NCI-H1694 (cell line): Measurements from ENCODE around the gene SCAMP3.
A peak's percentile ranks its signal among the peaks of the same experiment; 100 is the strongest.
"Not testable (repeated sequence)": the region's sequence is repeated elsewhere in the genome, so short reads cannot be mapped to it uniquely, and the experiment has no call there.

Experiments used
- DNase-seq: peaks from one replicate; lab custom pipeline; 2025; lab: John Stamatoyannopoulos, UW

Gene SCAMP3

DNA sequence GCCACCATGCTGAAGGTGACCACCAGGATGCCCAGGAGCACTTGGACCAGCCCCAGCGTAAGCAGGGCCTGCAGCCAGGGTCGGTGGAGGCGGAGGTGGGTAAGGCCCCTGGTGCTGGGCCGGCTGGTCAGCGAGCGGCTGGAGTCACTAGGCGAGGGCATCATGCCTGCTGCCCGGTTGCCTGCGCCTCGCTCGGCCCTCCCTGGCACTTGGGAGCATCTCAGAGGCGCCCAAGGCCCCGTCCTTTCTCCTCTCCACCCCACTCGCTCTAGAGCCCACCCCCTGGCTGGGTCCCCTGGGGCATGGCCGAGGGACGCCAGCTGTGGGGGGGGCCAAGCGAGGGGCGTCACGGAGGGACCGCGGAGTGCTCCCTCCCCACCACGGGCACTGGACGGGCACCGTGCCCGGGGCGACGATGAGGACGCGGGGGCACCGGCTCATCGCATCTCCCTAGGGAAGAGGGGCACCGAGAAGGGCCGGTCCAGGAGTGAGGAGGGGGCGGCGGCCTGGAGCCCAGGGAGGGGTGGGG lies 7.4 kb downstream of the SCAMP3 start:
- DNase-seq: no peak

DNA sequence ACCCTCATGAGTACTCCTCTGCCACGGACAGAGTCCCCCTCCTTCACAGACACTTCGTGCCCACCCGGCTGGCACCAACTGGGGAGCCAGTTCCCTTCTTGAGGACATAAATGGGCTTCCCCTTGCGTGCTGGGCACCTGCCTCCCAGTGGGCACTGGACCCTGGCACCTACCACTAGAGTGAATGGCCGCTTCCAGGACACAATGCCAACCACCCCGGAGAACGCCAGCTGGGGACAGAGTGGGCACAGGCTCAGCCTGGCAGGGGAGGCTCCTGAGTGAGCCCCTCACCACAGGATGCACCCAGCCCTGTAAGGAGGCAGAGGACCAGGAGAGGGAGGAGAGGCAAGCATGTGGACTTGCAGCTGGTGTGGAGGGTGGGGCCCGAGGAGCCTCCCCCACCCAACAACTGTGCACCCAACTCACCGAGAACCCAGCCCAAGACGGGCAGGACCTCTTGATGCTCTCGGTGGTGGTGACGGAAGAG lies 7.9 kb downstream of the SCAMP3 start:
- no peak for DNase-seq

DNA sequence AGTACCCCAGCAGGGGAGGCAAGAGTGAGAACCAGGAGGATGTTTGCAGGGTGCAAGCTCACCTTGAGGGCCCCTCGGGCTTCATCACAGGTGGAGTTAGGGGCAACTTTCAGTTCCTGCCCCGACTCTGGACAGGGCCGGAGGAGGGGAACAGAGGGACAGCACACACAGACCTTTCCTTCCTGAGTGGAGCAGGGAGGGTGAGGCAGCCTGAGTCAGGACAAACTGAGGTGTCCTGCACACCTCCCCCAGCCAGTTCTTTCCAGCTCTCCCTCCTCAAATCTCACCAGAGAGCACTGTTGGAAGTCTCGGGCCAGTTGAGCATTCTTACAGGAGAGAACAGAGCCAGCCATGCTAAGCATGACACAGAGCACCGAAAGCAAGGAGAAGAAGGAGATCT lies 8.4 kb downstream of the SCAMP3 start:
- DNase-seq: no peak

DNA sequence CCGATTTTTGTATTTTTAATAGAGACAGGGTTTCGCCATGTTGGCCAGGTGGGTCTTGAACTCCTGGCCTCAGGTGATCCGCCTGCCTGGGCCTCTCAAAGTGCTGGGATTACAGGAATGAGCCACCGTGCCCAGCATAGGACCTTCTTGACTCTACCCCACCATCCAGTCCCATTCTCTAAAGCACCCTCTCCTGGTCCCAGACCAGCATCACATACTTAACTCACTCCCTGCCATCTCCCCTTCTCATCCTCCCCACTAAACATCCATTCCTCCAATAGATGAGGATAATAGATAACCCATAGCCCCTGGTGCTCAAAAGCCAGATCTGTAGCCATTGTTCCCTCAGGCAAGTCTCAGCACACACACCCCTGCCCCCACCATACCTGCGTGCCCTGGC lies 9.0 kb downstream of the SCAMP3 start:
- DNase-seq: no peak

DNA sequence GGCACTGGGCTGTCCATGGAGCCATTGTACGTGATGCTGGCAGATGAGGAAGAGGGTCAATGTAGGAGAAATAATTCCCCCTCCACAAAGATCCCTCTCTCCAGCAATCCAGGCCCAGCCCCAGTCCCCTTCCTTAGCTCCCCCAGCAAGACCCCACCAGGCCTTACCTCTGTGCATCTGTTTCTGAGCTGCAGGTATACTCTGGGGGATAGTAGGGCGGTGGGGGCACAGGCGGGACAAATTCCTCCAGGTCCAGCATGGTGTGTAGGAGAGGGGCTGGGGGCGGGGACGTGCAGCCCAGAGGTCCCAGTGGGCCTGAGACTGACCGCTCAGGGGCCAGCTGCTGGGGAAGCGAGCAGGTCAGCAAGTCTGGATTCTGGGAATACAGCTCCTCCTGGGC lies 10.6 kb downstream of the SCAMP3 start:
- no peak for DNase-seq

DNA sequence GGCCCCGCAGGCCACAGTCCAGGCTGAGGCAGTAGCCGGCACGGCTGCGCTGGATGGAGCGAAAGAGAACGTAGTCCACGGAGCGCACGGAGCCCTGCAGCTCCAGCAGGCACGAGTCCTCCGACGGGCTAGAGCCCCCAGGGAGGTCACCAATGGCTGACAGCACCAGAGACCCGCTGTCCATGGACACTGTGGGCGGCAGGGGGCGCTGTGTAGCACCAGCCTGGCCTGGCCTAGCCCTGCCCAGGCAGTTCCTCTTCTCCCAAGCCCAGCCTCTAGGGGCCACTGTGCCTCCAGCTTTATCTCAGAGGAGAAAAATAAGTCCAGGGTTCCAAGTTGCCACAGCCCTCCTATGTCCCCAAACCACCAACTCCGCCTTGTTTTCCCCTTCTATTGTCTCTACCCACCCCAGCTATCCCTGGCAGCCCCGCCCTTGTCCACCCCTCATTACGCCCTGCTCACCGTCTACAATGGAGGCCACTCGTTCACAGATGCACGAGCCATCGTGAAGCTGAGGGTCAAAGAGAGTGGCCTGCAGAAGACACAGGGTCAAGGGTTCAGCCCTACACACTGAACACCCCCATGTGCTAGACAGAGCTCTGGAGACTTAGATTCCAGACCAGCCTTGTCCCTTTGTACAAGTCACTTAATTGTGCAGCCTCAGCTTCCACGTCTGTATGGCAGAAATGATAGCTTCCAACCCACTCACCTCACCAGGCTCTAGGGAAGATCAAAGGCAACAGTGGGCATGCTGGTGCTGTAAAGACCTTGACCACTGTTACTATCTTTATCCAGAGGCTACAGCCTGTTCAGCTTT lies 11.3 kb downstream of the SCAMP3 start:
- peak; percentile 99 for DNase-seq

DNA sequence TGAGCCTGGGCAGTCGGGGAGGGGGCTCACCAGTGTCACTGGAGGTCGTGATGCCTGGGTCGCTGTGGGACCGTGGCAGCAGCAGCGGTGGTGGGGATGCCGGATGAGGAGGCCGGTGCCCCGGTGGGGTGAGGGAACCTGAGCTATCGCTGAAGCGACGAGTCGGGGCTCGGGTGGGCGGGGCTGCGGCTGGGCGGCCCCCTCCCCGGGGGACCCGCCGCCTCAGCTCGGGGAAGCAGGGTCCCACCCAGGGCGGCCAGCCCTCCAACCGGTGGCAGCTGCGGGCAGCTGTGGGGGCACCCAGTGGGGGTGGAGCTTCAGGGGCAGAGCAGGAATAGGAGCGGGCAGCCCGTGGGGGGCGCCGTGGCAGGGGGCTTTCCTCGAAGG lies 11.9 kb downstream of the SCAMP3 start:
- peak; percentile 75 for DNase-seq

DNA sequence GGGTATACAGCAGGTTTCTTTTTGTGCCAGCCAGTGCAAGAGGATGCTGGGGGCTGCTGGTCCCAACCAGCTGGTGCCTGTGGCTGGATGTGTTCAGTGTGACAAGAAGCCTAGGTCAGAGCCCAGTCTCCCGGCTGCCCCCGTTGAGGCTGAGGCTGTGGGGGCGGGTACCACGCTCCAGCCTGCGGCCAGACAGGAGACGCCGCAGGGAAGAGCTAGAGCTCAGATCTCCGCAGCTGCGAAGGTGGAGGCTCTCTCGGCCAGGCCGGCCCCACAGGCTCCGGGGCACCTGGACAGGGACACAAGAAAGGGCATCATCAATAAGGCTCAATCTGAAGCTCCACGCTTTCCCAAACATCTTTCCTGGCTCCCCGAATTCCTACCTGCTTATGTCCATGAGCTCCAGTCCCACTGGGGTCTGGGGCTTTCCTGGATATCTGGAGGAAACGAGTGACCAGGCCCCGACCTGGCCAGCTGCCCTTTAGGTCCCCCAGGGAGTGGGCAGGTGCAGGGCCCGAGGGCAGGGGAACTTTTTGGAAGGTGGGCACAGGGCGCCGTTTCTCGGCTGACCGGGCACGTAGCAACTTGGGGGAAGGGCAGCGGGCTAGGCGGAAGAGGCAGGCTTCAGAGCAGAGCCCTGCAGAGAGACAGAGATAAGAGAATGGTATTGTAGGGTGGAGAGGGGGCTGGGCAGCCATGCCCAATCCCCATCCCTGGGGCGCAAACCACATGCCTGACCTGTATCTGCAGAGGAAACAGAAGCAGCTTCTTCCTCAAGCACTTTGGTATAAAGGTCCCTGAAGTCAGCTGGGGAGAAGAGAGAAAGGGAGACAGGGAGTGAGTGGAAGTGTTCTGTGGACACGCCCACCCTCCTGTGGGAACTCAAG lies 14.2 kb downstream of the SCAMP3 start:
- no peak for DNase-seq

DNA sequence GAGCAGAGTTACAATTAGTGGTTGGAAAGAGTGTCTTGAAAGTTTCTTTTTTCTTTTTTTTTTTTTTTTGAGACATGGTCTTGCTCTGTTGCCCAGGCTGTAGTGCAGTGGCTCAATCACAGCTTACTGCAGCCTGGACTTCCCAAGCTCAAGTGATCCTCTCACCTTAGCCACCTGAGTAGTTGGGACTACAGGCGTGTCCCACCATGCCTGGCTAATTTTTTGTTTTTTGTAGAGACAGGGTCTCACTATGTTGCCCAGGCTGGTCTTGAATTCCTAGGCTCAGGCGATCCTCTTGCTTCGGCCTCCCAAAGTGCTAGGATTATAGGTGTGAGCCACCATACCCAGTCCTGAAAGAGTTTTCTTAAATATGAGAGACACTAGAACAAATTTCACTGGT lies 15.4 kb downstream of the SCAMP3 start:
- not testable (repeated sequence) for DNase-seq

DNA sequence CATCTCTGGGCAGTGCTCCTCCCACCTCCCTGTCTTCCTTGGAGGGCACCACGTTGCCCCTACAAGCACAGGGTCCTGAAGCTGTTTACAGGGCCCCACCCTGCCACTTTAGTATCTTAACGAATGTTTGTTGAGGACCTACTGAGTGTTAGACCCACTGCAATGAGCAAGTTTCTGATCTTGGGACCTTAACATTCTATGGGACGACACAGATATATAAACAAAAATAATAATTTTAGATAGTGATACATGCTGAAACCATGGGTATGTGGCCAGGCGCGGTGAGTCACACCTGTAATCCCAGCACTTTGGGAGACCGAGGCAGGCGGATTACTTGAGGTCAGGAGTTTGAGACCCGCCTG lies 17.0 kb downstream of the SCAMP3 start:
- no peak for DNase-seq

DNA sequence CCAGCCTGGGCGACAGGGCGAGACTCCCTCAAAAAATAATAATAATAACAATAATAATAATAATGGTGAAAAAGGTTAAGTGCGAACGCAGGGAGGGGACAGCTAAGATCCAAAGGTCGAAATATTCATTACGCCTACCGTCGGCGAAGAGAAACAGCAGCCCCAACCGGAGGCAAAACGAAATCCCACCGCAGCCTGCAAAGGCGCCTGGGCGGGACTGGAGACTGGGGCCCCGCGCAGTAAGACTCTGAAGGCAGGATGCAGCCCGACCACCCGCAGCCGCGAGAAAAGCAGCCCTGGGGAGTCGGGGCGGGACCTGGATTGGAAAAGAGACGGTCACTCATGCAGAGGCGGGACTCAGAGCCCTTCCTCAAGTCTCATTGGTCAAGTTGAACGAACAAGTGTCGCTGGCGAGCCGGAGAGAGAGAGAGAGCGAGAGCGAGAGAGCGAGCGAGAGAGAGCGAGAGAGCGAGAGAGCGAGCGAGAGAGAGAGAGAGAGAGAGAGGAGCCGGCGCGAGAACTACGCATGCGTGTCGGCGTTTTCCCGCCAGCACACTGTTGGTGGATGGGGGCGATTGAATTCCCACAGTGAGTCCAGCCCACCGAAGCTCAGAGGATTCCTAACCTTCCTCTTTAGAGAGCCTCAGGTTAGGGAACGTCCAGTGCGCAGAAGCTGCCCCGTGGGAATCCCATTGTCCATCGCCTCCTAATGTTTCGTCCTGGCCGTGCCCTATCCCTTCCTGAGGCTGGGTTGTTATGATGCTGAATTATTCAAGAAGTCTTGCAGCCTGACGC lies 17.6 kb downstream of the SCAMP3 start:
- peak; percentile 100 for DNase-seq

DNA sequence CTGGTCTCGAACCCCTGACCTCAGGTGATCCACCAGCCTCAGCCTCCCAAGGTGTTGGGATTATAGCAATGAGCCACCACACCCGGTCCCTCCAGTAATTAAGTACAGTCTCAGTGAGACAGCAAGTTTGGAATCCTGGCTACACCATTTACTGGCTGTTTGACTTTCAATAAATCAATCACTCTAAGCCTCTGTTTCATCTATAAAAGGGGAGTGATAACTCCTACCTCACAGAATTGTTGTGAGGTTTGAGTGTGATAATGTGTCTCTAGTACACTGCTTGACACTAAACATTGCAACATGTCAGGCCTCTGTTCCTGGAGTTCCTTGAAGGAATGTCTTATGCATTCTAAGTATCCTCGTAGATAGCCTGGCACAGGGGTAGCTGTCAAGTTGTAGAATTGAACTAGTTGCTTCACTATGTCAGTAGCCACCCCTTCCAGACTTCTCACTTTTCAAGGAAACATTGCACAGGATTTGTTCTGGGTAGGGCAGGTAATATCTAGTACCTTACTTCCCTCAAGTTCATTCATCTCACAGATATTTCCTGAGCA lies 19.3 kb downstream of the SCAMP3 start:
- DNase-seq: no peak

DNA sequence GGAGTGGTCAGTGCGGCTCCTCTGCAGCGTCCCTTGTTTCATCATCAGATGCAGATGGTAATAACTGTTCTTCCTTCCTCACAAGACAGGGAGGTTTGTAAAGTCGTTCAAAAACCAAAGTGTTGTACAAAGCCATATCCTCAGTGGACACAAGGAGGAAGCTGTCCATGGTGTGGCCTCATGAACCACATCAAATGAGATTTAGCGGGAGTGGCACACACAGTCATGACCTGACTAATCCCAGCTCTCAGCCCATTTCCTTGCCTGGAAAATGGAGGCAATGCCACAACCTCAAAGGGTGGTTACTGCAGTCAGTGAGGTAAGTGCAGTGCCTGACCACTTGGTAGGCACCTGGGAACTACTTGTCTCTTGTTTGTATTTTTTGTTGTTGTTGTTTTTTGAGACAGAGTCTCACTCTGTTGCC lies 20.3 kb downstream of the SCAMP3 start:
- no peak for DNase-seq

DNA sequence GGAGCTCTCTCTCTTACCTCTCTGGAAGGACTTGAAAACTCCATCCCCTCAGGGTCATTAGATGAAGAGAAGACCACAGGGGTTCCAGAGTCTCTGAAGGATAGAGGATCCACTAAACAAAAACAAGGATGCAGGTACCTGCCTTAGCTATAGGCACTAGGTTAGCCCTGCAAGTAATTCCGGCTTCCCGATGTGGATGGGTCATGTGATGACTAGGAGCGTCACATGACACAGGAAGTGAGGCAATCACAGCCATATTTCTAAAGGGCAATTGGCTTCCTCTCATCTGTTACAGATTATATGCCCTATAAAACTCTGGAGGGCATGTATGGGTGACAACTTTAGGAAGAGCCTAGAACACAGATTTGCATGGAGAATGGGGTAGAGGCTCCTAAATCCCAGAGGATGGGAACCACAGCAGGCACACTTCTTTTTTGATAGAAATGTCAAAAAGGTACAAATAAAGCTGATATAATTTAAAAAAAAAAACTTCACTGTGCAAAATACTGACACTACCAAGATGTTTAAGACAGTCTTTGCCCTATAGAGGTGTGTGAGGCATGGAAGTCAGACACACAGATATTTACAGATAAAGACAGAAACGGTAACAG lies 21.0 kb downstream of the SCAMP3 start:
- peak; percentile 89 for DNase-seq

DNA sequence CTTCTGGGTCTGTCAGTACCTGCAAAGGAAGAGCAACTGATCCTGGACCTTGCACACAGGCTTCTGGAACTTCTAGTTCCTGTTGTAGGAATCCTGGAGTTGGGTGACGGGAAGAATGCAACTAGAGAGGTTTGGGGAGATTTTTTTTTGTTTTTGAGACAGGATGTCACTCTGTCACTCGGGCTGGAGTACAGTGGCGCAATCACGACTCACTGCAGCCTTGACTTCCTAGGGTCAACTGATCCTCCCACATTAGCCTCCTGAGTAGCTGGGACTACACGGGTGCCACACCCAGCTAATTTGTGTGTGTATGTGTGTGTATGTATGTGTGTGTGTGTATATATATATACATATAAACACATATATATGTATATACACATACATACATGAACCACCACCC lies 25.7 kb downstream of the SCAMP3 start:
- no peak for DNase-seq

DNA sequence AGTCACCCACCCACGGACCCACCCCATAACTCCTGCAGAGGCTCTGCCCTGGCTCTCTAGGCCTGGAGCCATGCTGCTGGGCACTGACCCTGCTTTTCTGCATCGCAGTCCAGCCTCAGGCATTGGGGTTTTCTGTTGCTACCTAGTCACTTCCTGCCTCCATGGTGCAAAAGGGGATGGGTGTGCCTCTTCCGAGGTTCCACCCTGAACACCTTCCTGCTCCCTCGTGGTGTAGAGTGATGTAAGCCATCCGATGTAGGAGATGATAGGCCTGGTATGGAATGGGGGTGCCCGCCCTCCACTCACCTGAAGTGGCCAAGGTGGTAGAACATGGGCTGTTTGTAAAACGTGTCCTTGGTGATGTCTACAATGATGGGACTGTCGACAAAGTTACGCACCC lies 26.8 kb downstream of the SCAMP3 start:
- DNase-seq: not testable (repeated sequence)

DNA sequence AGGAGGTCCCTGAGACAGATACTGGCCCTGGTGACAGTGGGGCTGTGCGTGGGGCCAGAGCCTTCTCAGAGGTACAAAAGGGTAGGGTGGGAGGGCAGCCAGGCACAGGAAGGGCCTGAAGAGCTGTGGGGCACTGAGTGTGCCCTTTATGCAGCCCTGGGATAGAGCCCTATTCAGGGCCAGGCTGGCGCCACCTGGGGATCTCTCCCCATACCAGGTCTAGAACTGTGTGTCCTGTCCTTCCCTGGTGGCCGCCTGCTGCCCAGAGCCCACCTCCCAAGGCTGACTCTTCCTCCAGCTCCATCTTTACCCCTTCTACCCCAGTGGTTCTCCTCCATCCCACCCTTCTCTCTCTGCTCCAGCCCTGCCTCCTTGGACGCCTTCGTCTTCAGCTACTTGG lies 28.7 kb downstream of the SCAMP3 start:
- DNase-seq: not testable (repeated sequence)

DNA sequence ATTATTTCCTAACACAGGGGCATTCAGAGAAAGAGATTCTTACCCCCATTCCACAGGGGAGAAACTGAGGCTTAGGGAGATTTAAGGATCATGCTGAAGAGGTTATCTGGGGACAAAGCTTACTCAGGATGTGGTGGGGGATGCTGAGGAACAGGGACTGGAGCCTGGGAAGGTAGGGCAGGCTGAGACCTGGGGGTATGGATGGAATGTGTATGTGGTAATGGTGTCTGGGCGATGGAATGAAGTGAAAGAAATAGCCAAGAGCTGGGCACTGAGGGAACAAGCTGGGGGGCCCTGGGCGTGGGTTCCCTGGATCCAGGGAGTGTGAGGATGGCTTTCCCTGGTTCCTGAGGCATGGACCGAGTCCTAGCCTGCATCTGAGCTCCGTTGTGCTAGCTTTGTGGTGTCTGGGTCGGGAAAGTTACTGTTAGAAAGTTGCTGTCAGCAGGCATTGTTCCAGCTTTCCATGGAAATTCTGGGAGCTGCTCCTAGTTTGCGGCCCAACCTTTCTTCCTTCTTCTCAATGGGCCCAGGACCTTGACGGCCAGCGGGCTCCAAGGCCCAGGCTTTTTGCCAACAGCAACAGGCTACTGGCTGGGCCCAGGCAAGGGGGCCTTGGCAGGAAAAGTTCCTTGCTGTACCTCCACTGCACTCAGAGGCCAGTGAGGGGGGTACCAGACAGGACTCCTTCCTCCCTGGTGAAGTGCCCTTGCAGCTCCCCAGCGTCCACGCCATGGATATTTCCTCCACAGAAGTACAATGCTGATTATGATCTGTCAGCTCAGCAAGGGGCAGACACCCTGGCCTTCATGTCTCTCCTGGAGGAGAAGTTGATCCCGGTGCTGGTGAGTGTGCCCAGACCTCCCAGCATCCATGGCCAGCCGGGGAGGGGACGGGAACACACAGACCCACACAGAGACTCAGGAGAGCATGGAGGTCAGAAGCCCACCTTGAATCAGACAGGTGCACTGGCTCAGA lies 29.9 kb downstream of the SCAMP3 start:
- DNase-seq: not testable (repeated sequence)

DNA sequence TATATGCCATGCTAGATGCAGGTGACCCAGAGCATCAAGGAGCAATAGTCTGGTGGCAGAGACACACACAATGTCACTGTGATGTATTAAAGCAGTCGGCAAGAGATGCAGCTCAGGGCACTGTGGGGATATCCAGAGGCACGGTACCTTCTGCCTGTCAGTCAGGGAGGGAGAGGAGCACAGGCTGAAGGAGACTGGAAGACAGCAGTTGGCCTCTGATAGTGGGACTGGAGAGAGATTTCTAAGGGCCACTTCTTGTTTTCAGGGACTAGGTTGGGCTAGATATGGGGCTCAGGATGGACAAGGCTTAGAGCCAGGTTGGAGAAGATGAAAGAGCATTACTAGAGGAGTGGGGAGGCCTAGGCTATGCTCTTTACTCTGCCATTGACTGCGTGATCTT lies 30.9 kb downstream of the SCAMP3 start:
- DNase-seq: not testable (repeated sequence)

DNA sequence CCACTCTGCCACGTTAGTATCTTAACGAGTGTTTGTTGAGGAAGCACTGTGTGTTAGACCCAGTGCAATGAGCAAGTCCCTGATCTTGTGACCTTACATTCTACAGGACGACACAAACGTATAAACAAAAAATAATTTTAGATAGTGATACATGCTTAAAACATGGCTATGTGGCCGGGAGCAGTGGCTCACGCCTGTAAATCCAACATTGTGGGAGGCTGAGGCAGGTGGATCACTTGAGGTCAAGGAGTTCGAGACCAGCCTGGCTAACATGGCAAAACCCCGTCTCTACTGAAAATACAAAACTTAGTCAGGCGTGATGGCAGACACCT lies 34.1 kb downstream of the SCAMP3 start:
- no peak for DNase-seq
